ENCODE results near the gene NR3C2.

The NR3C2 gene

GRCh38 chr4:148068065-148068911, 373.9 kb downstream of the NR3C2 start:
- DNase-seq, result peak; percentile 9

GRCh38 chr4:148067301-148067916, 374.8 kb downstream of the NR3C2 start:
- peak; percentile 16 for DNase-seq

GRCh38 chr4:148065075-148065474, 377.1 kb downstream of the NR3C2 start:
- peak; percentile 73 for DNase-seq

GRCh38 chr4:148064451-148064850, 377.8 kb downstream of the NR3C2 start:
- no peak for DNase-seq

GRCh38 chr4:148062301-148062950, 379.8 kb downstream of the NR3C2 start:
- DNase-seq, result no peak

GRCh38 chr4:148061795-148062194, 380.4 kb downstream of the NR3C2 start:
- no peak for DNase-seq

DNA sequence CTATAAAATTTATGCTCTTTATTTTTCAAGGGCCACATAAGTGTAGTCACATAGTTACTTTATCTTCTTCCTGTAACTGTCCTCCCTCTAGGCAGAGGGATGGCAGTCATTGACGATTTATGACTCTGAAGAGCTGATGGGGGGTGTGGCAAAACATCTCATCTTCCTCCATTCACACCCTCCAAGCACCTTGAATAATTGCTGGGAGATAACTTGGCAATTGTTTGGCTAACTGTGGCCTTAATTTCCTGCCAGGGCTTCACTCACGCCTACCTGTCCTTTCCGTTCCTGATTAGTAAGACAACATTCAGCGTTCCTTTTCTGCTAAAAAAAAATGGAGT, 381.1 kb downstream of the NR3C2 start:
- DNase-seq, result no peak

- DNase-seq, result no peak
Measured at GRCh38 chr4:148060264-148061140, 381.7 kb downstream of the NR3C2 start.

DNA sequence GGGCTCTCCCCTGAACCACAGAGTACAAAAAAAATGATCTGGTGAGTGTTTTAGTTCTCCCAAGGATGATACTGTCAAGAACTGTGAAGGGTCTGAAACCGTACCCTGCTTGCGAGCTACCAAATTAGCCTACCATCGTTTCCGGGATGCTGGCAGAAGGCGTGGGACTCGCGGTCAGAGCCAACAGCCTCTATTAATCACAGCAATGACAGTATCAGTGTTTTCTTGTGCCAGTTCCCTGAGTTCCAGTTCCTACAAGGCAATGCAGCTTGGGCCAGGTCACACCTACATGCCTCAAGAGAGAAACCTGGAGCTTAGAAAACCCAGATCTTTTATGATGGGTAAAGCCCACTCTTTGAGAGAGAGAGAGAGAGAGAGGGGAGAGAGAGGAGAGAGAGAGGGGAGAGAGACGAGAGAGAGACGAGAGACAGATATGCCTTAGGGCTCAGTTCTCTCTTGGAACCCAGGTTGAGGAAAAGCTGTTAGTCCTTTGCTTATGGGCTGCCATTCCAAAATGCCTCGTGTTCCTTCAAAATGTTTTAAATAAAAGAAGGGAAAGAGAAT, 382.5 kb downstream of the NR3C2 start:
- DNase-seq, result no peak

GRCh38 chr4:148057984-148058859, 384.0 kb downstream of the NR3C2 start:
- no peak for DNase-seq

DNA sequence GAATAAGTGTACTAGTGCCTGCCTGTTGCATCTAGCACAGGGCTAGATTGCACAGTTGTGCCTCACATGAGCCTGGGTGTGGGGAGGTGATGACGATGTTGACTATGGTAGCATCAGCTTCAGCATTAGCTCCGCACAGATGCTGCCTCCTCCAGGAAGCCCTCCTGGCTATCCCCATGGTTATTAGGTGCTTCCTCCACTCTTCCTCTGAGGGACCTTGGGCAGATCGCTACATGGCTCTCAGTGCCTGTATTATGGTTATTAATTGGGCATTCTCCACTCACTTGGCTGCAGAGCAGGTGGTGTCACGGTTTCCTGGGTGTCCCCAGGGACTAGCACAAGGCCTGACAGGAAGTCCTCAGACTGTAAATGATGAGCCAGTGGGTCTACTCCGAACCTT, 384.7 kb downstream of the NR3C2 start:
- no peak for DNase-seq

DNA sequence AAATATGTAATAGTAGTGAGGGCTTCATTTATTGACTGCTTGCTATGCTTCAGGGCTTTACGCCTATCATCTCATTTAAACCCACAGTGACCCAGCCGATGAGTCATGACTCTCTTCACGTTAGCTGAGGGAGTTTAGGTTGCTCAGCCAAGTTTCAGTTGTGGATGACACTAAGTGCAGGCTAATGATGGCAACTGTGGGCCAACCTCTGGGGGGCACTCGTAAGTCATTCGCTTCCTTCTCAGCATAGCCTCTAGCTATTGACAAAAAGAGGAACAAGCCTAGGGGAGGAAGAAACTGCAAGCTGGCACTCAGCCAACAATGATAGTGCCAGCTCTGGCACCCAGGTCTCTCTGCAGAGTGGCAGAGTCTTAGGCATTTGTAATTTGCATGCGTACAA, 385.3 kb downstream of the NR3C2 start:
- peak; percentile 49 for DNase-seq

DNA sequence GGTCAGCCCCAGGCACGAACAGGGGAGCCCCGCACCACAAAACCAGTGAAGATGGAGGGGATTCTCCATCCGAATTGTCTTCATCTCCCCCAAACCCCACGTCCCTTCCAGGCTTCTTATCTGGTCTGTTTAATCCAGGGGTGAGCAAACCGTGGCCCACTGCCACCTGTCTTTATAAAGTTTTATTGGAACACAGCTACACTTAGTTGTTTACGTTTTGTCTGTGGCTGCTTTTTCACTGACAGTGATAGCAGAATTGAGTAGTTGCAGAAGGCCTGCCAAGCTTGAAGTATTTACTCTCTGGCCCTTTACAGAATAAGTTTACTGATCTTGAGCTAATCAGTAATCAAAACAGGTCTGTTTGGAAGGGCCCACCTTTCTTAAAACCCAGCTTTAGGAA, 386.4 kb downstream of the NR3C2 start:
- DNase-seq, result no peak

DNA sequence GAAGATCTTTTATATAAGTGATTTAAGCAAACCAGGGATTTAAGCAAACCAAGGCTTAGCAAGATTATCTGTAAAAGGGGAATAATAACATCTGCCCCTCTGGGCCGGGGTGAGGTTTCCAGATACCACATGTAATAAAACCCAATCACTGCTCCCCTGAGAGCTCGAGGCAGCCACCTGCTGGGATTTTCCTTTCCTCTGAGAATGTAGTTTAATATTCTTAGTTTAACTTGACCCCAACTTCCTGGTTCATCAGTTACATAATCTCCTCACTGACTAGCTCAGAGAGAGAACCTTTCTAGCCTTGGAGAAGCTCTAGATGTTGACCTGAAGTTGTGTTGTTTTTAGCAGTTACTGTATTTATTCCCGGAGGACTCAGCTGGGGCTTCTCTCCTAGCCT, 387.9 kb downstream of the NR3C2 start:
- DNase-seq, result peak; percentile 5

DNA sequence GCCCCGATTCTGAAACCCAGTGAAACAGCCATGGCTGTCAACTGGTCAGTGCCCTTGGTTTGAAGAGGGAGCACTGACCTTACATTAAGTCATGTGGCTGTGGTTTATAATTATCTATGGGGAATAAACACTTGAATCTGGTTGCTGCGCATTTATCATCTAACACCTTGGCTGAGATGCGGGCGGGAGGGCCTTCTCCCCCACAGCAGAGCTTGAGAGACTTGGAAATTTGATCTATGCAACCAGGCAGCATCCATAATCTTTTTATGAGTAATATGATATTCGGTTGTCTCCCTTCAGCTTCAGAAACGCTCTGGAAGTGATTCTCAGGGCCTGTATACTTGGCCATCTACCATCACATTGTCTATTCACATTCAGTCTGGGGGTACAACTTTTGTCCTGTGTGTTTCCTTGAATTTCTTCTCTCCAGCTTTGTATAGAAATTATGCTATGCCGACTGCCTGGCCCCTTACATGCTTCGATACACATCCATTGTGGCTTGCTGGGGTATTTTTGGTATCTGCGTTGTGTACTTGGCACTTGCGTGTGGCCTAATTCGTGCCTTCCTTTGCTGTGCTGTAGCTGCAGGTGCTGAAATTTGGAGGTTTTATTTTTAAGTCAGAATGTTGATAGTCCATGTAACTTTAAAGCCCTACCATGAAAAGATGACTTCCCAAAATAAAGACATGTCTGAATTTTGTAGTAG, 388.8 kb downstream of the NR3C2 start:
- no peak for DNase-seq

- DNase-seq, result no peak
Measured at GRCh38 chr4:148052448-148052847, 389.8 kb downstream of the NR3C2 start.

DNA sequence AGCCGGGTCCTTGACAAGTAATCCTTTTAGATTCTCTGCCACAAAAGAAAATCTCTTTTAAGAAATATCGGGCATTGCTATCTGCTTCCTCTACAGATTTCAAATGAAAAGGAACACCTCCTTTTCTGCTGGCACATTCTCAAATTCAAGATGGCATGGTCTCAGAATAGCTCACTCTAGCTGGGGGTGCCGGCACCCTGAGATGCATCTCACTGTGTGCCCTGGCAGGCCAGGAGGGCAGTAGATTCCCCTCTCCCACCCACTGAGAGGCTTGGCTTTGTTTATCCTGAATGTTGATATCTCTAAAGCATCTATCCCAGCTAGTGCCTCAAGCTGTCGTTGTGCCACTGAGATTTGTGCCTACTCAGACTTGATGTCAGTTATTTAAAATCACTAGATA, 390.8 kb downstream of the NR3C2 start:
- DNase-seq, result no peak

DNA sequence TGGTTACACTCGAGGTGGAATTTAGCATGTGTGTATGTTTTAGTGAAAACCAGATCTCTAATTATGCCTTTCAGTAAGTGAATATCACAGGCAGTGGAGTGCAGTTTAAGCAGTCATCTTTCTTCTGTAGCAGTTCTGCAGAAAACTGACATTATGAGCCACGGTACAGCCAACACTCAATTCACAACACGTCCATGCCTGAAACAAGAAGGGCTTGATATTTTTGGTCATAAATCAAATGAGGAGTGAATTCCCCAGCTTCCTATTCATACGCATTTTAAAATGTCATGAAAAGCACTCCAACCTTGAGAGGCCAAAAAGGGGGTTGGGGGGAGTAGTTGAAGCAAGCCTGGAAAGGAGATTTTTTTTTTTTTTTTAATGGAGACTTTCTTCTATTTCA, 393.6 kb downstream of the NR3C2 start:
- DNase-seq, result no peak

DNA sequence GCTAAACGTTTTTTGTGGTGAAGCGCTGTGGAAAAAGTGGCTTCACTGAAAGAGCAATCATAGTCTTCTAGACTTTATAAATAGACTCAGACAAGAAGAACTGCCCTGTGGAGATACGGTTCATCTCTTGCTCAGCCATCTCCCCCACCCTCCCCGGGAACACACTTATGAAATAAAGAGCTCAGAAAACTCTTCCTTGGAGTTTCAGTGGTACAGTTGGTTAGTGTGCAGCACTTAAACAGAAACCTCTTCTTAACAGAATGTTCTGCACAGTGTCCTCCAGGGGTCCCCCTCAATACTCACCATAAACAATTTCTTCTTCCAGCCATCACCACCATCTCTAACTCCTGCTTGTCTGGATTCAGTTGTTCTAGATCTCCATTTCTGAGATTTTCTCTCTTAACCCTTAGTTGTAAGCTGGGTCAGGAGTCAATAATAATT, 397.3 kb downstream of the NR3C2 start:
- DNase-seq, result peak; percentile 15

- no peak for DNase-seq
Measured at GRCh38 chr4:148044089-148044911, 397.9 kb downstream of the NR3C2 start.

All from fibroblast of skin of scalp (primary cell).